Measurements from ENCODE around the gene RABGAP1L.
"Not testable (repeated sequence)": the region's sequence is repeated elsewhere in the genome, so short reads cannot be mapped to it uniquely, and the experiment has no call there.

RABGAP1L gene

GRCh38 chr1:174789399-174789798, 630.1 kb downstream of the RABGAP1L start:
- no peak for DNase-seq (ENCODE audit: extremely low read depth in 1 of 2, low read depth in 1 of 2)

GRCh38 chr1:174791863-174792262, 632.5 kb downstream of the RABGAP1L start:
- no peak for DNase-seq (ENCODE audit: extremely low read depth in 1 of 2, low read depth in 1 of 2)

- no peak for DNase-seq (ENCODE audit: extremely low read depth in 1 of 2, low read depth in 1 of 2)
These were observed 635.5 kb downstream of the RABGAP1L start for GRCh38 chr1:174794861-174795260.

- DNase-seq (ENCODE audit: extremely low read depth in 1 of 2, low read depth in 1 of 2): no peak
These were observed 636.5 kb downstream of the RABGAP1L start for GRCh38 chr1:174795806-174796205.

- no peak for DNase-seq (ENCODE audit: extremely low read depth in 1 of 2, low read depth in 1 of 2)
These were observed 638.1 kb downstream of the RABGAP1L start for GRCh38 chr1:174797398-174797797.

GRCh38 chr1:174799136-174799479, 639.8 kb downstream of the RABGAP1L start:
- DNase-seq (ENCODE audit: extremely low read depth in 1 of 2, low read depth in 1 of 2): no peak

GRCh38 chr1:174800216-174800851, 641.0 kb downstream of the RABGAP1L start:
- no peak for DNase-seq (ENCODE audit: extremely low read depth in 1 of 2, low read depth in 1 of 2)

GRCh38 chr1:174800876-174801275, 641.6 kb downstream of the RABGAP1L start:
- DNase-seq (ENCODE audit: extremely low read depth in 1 of 2, low read depth in 1 of 2): no peak

GRCh38 chr1:174809755-174810280, 650.5 kb downstream of the RABGAP1L start:
- DNase-seq (ENCODE audit: extremely low read depth in 1 of 2, low read depth in 1 of 2): no peak

GRCh38 chr1:174812016-174812415, 652.7 kb downstream of the RABGAP1L start:
- no peak for DNase-seq (ENCODE audit: extremely low read depth in 1 of 2, low read depth in 1 of 2)

GRCh38 chr1:174812656-174813055, 653.3 kb downstream of the RABGAP1L start:
- no peak for DNase-seq (ENCODE audit: extremely low read depth in 1 of 2, low read depth in 1 of 2)

GRCh38 chr1:174815036-174815435, 655.7 kb downstream of the RABGAP1L start:
- peak in 1 of 2 donors; percentile 23 for DNase-seq (ENCODE audit: extremely low read depth in 1 of 2, low read depth in 1 of 2)

GRCh38 chr1:174815474-174815908, 656.2 kb downstream of the RABGAP1L start:
- no peak for DNase-seq (ENCODE audit: extremely low read depth in 1 of 2, low read depth in 1 of 2)

GRCh38 chr1:174816621-174817020, 657.3 kb downstream of the RABGAP1L start:
- DNase-seq (ENCODE audit: extremely low read depth in 1 of 2, low read depth in 1 of 2): not testable (repeated sequence)

GRCh38 chr1:174818014-174818616, 658.8 kb downstream of the RABGAP1L start:
- no peak for DNase-seq (ENCODE audit: extremely low read depth in 1 of 2, low read depth in 1 of 2)

- DNase-seq (ENCODE audit: extremely low read depth in 1 of 2, low read depth in 1 of 2): peak in 1 of 2 donors; percentile 7
These were observed 659.6 kb downstream of the RABGAP1L start for GRCh38 chr1:174818951-174819350.

- DNase-seq (ENCODE audit: extremely low read depth in 1 of 2, low read depth in 1 of 2): no peak
These were observed 660.3 kb downstream of the RABGAP1L start for GRCh38 chr1:174819596-174819995.

- DNase-seq (ENCODE audit: extremely low read depth in 1 of 2, low read depth in 1 of 2): no peak
These were observed 665.8 kb downstream of the RABGAP1L start for GRCh38 chr1:174825127-174825526.

- DNase-seq (ENCODE audit: extremely low read depth in 1 of 2, low read depth in 1 of 2): no peak
These were observed 666.5 kb downstream of the RABGAP1L start for GRCh38 chr1:174825806-174826205.

- DNase-seq (ENCODE audit: extremely low read depth in 1 of 2, low read depth in 1 of 2): no peak
These were observed 668.9 kb downstream of the RABGAP1L start for GRCh38 chr1:174828264-174828663.

- DNase-seq (ENCODE audit: extremely low read depth in 1 of 2, low read depth in 1 of 2): no peak
These were observed 670.7 kb downstream of the RABGAP1L start for GRCh38 chr1:174829990-174830389.

GRCh38 chr1:174836543-174836942, 677.2 kb downstream of the RABGAP1L start:
- no peak for DNase-seq (ENCODE audit: extremely low read depth in 1 of 2, low read depth in 1 of 2)
